HG02642 (cell line): ENCODE results near the gene IDNK.
"Not testable (repeated sequence)": the region's sequence is repeated elsewhere in the genome, so short reads cannot be mapped to it uniquely, and the experiment has no call there.

ENCODE experiments used
- ATAC-seq: cut with Tn5 transposase; IDR thresholded peaks from one replicate; pipeline ENCODE4 v1.9.1; 2021; ENCODE audit warnings: mild to moderate bottlenecking; ENCODE audit not compliant: unreplicated experiment, poor library complexity

The IDNK gene

GRCh38 chr9:83622939-83623678 is at the start of gene IDNK:
TSS of gene IDNK (plus strand) at chr9:83623143. CDS start at chr9:83623172, 29 bp downstream.
- peak; percentile 88 for ATAC-seq

GRCh38 chr9:83574482-83574881 is 48.5 kb upstream of the IDNK start:
- ATAC-seq = no peak

GRCh38 chr9:83582029-83582428 is 40.9 kb upstream of the IDNK start:
- ATAC-seq = no peak

GRCh38 chr9:83583151-83584014 is 39.6 kb upstream of the IDNK start:
- peak; percentile 78 for ATAC-seq

GRCh38 chr9:83584995-83585394 is 37.9 kb upstream of the IDNK start:
- ATAC-seq = no peak

- no peak for ATAC-seq
These were observed 34.7 kb upstream of the IDNK start for GRCh38 chr9:83588256-83588655.

GRCh38 chr9:83596899-83597504 is 25.9 kb upstream of the IDNK start:
- peak; percentile 56 for ATAC-seq

GRCh38 chr9:83598487-83598886 is 24.5 kb upstream of the IDNK start:
- ATAC-seq = no peak

GRCh38 chr9:83599071-83599470 is 23.9 kb upstream of the IDNK start:
- ATAC-seq = no peak

GRCh38 chr9:83601463-83601862 is 21.5 kb upstream of the IDNK start:
- no peak for ATAC-seq

GRCh38 chr9:83607620-83608019 is 15.3 kb upstream of the IDNK start:
- not testable (repeated sequence) for ATAC-seq

- ATAC-seq = not testable (repeated sequence)
These were observed 9.6 kb upstream of the IDNK start for GRCh38 chr9:83613298-83613697.

GRCh38 chr9:83617299-83617698 is 5.6 kb upstream of the IDNK start:
- no peak for ATAC-seq

- ATAC-seq = no peak
These were observed 1.9 kb upstream of the IDNK start for GRCh38 chr9:83620841-83621636.

- ATAC-seq = peak; percentile 62
These were observed 457 bp upstream of the IDNK start for GRCh38 chr9:83622433-83622938.

- peak; percentile 12 for ATAC-seq
These were observed 735 bp downstream of the IDNK start for GRCh38 chr9:83623679-83624076.

- ATAC-seq = no peak
These were observed 2.2 kb downstream of the IDNK start for GRCh38 chr9:83625178-83625577.

- no peak for ATAC-seq
These were observed 5.6 kb downstream of the IDNK start for GRCh38 chr9:83628540-83628939.

GRCh38 chr9:83629433-83630104 is 6.6 kb downstream of the IDNK start:
- ATAC-seq = no peak
